ENCODE measurements around the gene GNG7.

Gene GNG7

GRCh38 chr19:2479556-2480194 is 222.8 kb downstream of the GNG7 start:
- H3K27ac ChIP-seq (ENCODE audit: poor library complexity, severe bottlenecking): peak overlapping the region; percentile 76
- no peak for TF ChIP-seq CTCF (IDR thresholded peaks at IDR 0.05; ENCODE audit: poor library complexity, severe bottlenecking)
- H3K27me3 ChIP-seq (ENCODE audit: insufficient read depth, poor library complexity, severe bottlenecking): no peaks in the 10 kb centered on the region
- DNase-seq (ENCODE audit: low spot score) (no peak), ATAC-seq (ENCODE audit: low read depth) (no peak)
- no peaks in the 10 kb centered on the region for H3K9me3 ChIP-seq (ENCODE audit: severe bottlenecking)
- peaks cover 23% of the 10 kb centered on the region for H3K36me3 ChIP-seq (ENCODE audit: low read depth)
- no peak overlapping the region for H3K4me3 ChIP-seq (ENCODE audit: severe bottlenecking)
- H3K4me1 ChIP-seq (ENCODE audit: insufficient read depth, poor library complexity, severe bottlenecking): no peaks in the 10 kb centered on the region

GRCh38 chr19:2478756-2479555 is 223.5 kb downstream of the GNG7 start:
- Histone ChIP-seq H3K4me3 (ENCODE audit: severe bottlenecking) (peak overlapping the region; percentile 89), H3K27me3 (ENCODE audit: insufficient read depth, poor library complexity, severe bottlenecking) (no peaks in the 10 kb centered on the region), H3K27ac (ENCODE audit: poor library complexity, severe bottlenecking) (peak overlapping the region; percentile 76), H3K4me1 (ENCODE audit: insufficient read depth, poor library complexity, severe bottlenecking) (no peaks in the 10 kb centered on the region), H3K36me3 (ENCODE audit: low read depth) (peaks cover 23% of the 10 kb centered on the region), H3K9me3 (ENCODE audit: severe bottlenecking) (no peaks in the 10 kb centered on the region)
- DNase-seq (ENCODE audit: low spot score) (no peak), ATAC-seq (ENCODE audit: low read depth) (peak; percentile 42)
- TF ChIP-seq CTCF (IDR thresholded peaks at IDR 0.05; ENCODE audit: poor library complexity, severe bottlenecking): no peak

GRCh38 chr19:2478278-2478755 is 224.2 kb downstream of the GNG7 start:
- DNase-seq (ENCODE audit: low spot score): no peak
- Histone ChIP-seq H3K4me1 (ENCODE audit: insufficient read depth, poor library complexity, severe bottlenecking) (no peaks in the 10 kb centered on the region), H3K27ac (ENCODE audit: poor library complexity, severe bottlenecking) (peak overlapping the region; percentile 76), H3K4me3 (ENCODE audit: severe bottlenecking) (peak overlapping the region; percentile 89), H3K9me3 (ENCODE audit: severe bottlenecking) (no peaks in the 10 kb centered on the region), H3K36me3 (ENCODE audit: low read depth) (peaks cover 23% of the 10 kb centered on the region), H3K27me3 (ENCODE audit: insufficient read depth, poor library complexity, severe bottlenecking) (no peaks in the 10 kb centered on the region)
- TF ChIP-seq CTCF (IDR thresholded peaks at IDR 0.05; ENCODE audit: poor library complexity, severe bottlenecking): no peak
- peak; percentile 8 for ATAC-seq (ENCODE audit: low read depth)

GRCh38 chr19:2477732-2478191 is 224.7 kb downstream of the GNG7 start:
- no peak for TF ChIP-seq CTCF (IDR thresholded peaks at IDR 0.05; ENCODE audit: poor library complexity, severe bottlenecking)
- ATAC-seq (ENCODE audit: low read depth) (peak; percentile 15; the same call in 1 of the 3 replicates), DNase-seq (ENCODE audit: low spot score) (no peak)
- no peaks in the 10 kb centered on the region for H3K4me1 ChIP-seq (ENCODE audit: insufficient read depth, poor library complexity, severe bottlenecking)
- no peaks in the 10 kb centered on the region for H3K27me3 ChIP-seq (ENCODE audit: insufficient read depth, poor library complexity, severe bottlenecking)
- H3K9me3 ChIP-seq (ENCODE audit: severe bottlenecking): no peaks in the 10 kb centered on the region
- peaks cover 23% of the 10 kb centered on the region for H3K36me3 ChIP-seq (ENCODE audit: low read depth)
- peak overlapping the region; percentile 76 for H3K27ac ChIP-seq (ENCODE audit: poor library complexity, severe bottlenecking)
- peak overlapping the region; percentile 89 for H3K4me3 ChIP-seq (ENCODE audit: severe bottlenecking)
